ENCODE measurements around the gene RPL22. TPM values are rescaled to one million over a fixed set of nuclear protein-coding genes. Genes with fewer than 3 reads are reported as not detected.
"Not testable (repeated sequence)": the region's sequence is repeated elsewhere in the genome, so short reads cannot be mapped to it uniquely, and the experiment has no call there.

Gene RPL22
- total RNA-seq, 1 donor from 2014 or later: 193 TPM

GRCh38 chr1:6221210-6221784, 21.9 kb upstream of the RPL22 start:
- H3K4me3 ChIP-seq (ENCODE audit: low read depth, low read length): no peak overlapping the region
- H3K36me3 ChIP-seq (ENCODE audit: control insufficient read depth, insufficient read depth, low read length): no peaks in the 10 kb centered on the region
- TF ChIP-seq, protein P1, sequence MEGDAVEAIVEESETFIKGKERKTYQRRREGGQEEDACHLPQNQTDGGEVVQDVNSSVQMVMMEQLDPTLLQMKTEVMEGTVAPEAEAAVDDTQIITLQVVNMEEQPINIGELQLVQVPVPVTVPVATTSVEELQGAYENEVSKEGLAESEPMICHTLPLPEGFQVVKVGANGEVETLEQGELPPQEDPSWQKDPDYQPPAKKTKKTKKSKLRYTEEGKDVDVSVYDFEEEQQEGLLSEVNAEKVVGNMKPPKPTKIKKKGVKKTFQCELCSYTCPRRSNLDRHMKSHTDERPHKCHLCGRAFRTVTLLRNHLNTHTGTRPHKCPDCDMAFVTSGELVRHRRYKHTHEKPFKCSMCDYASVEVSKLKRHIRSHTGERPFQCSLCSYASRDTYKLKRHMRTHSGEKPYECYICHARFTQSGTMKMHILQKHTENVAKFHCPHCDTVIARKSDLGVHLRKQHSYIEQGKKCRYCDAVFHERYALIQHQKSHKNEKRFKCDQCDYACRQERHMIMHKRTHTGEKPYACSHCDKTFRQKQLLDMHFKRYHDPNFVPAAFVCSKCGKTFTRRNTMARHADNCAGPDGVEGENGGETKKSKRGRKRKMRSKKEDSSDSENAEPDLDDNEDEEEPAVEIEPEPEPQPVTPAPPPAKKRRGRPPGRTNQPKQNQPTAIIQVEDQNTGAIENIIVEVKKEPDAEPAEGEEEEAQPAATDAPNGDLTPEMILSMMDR (IDR thresholded peaks at IDR 0.05; ENCODE audit: insufficient read depth, low read length, poor library complexity, severe bottlenecking): no peak
- H3K27me3 ChIP-seq (ENCODE audit: control insufficient read depth, insufficient read depth, low read length): no peaks in the 10 kb centered on the region
- no peak for DNase-seq (ENCODE audit: low read depth)

- H3K27me3 ChIP-seq (ENCODE audit: control insufficient read depth, insufficient read depth, low read length): no peaks in the 10 kb centered on the region
- peak; percentile 42 for DNase-seq (ENCODE audit: low read depth)
- H3K4me3 ChIP-seq (ENCODE audit: low read depth, low read length): no peak overlapping the region
- TF ChIP-seq, protein P1 (IDR thresholded peaks at IDR 0.05; ENCODE audit: insufficient read depth, low read length, poor library complexity, severe bottlenecking): no peak
- no peaks in the 10 kb centered on the region for H3K36me3 ChIP-seq (ENCODE audit: control insufficient read depth, insufficient read depth, low read length)
Observed at GRCh38 chr1:6220236-6220635, 20.8 kb upstream of the RPL22 start.

DNA sequence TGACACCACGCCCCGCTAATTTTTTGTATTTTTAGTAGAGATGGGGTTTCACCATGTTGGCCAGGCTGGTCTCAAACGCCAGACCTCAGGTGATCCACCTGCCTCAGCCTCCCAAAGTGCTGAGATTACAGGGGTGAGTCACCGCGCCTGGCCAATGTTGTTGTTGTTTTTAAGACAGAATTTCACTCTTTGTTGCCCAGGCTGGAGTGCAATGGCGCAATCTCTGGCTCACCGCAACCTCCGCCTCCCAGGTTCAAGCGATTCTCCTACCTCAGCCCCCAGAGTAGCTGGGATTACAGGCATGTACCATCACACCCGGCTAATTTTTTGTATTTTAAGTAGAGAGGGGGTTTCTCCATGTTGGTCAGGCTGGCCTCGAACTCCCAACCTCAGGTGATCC, 20.2 kb upstream of the RPL22 start:
- H3K27me3 ChIP-seq (ENCODE audit: control insufficient read depth, insufficient read depth, low read length); H3K36me3 ChIP-seq (ENCODE audit: control insufficient read depth, insufficient read depth, low read length); DNase-seq (ENCODE audit: low read depth); H3K4me3 ChIP-seq (ENCODE audit: low read depth, low read length): not testable (repeated sequence)

GRCh38 chr1:6218375-6219164, 19.2 kb upstream of the RPL22 start:
- TF ChIP-seq, protein P1 (IDR thresholded peaks at IDR 0.05; ENCODE audit: insufficient read depth, low read length, poor library complexity, severe bottlenecking): no peak
- Histone ChIP-seq H3K4me3 (ENCODE audit: low read depth, low read length) (no peak overlapping the region), H3K27me3 (ENCODE audit: control insufficient read depth, insufficient read depth, low read length) (no peaks in the 10 kb centered on the region), H3K36me3 (ENCODE audit: control insufficient read depth, insufficient read depth, low read length) (no peaks in the 10 kb centered on the region)
- no peak for DNase-seq (ENCODE audit: low read depth)

- no peaks in the 10 kb centered on the region for H3K27me3 ChIP-seq (ENCODE audit: control insufficient read depth, insufficient read depth, low read length)
- DNase-seq (ENCODE audit: low read depth): no peak
- H3K36me3 ChIP-seq (ENCODE audit: control insufficient read depth, insufficient read depth, low read length): no peaks in the 10 kb centered on the region
- TF ChIP-seq, protein P1 (IDR thresholded peaks at IDR 0.05; ENCODE audit: insufficient read depth, low read length, poor library complexity, severe bottlenecking): no peak
- no peak overlapping the region for H3K4me3 ChIP-seq (ENCODE audit: low read depth, low read length)
Observed at GRCh38 chr1:6212193-6212959, 13.0 kb upstream of the RPL22 start.

GRCh38 chr1:6211731-6212130, 12.3 kb upstream of the RPL22 start:
- TF ChIP-seq, protein P1 (IDR thresholded peaks at IDR 0.05; ENCODE audit: insufficient read depth, low read length, poor library complexity, severe bottlenecking): no peak
- DNase-seq (ENCODE audit: low read depth): no peak
- H3K36me3 ChIP-seq (ENCODE audit: control insufficient read depth, insufficient read depth, low read length): no peaks in the 10 kb centered on the region
- H3K4me3 ChIP-seq (ENCODE audit: low read depth, low read length): no peak overlapping the region
- H3K27me3 ChIP-seq (ENCODE audit: control insufficient read depth, insufficient read depth, low read length): no peaks in the 10 kb centered on the region

All from kidney epithelial cell (primary cell).